ENCODE data around the gene CMIP.

DNA sequence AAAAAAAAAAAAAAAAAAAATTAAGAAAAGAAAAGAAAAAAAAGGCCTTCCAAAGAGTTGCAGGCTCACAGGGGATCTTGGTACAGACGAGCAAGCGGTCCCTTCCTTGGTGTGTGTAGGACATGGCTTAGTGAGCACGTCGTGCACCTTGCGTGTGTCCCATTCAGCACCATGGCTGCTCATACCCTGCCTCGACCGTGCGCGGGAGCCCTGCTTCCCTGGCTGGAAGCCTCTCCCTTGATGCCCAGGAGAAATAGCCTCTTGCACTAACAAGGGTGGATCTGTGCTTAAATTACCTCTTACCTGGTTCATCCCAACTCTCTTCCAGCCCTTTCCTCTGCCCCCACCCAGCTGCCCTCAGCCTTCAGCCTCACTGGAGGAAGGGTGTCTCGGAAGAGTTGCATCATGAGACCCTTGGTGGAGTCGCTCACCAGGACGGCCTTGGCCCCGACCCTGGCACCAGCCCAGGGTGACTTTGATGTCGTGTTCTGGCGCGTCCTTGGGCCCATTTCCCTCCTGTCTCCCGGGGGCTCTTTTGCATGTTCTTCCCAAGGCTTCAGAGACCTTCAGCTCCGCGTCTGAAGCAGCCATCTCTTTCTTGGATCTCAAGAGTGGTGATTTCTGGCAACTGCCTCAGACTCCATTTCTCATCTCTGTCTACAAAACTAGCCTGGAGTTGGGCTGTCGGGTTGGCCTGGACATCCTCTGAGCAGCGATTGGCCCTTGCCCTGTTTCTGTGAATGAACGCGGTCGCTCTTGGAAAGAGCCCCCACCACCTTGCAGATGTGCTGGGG is 127.2 kb downstream of the CMIP start:
- no peak for TF ChIP-seq CTCF (conservative IDR thresholded peaks at IDR 0.05; ENCODE audit: low read length)
- TF ChIP-seq EZH2phosphoT487 (IDR thresholded peaks at IDR 0.05; ENCODE audit: borderline replicate concordance): no peak

Measured in Loucy (cell line).